Measurements from ENCODE around the gene COX7B2.

GRCh38 chr4:46818604-46819003, 90.4 kb downstream of the COX7B2 start:
- TF ChIP-seq CTCF (IDR thresholded peaks at IDR 0.05) (no peak), POLR2A (IDR thresholded peaks at IDR 0.05) (no peak), POLR2AphosphoS5 (IDR thresholded peaks at IDR 0.05) (no peak), EP300 (IDR thresholded peaks at IDR 0.05) (no peak)
